ENCODE data around the gene FGF18. TPM values are rescaled to one million over a fixed set of nuclear protein-coding genes. Genes with fewer than 3 reads are reported as not detected.

The FGF18 gene
- total and polyA plus RNA-seq, 2 donors (not counting 3 experiments of a cell fraction or from before 2014, with no cell fraction given), result 0.04 to 0.27 TPM

GRCh38 chr5:171391996-171392577 is 27.4 kb upstream of the FGF18 start:
- TF ChIP-seq GATA2 (IDR thresholded peaks at IDR 0.05; ENCODE audit: insufficient read depth, insufficient read length, low read depth, low read length), result no peak
- TF ChIP-seq POLR2A (IDR thresholded peaks at IDR 0.05; ENCODE audit: low read depth, low read length), result no peak
- TF ChIP-seq EZH2 (IDR thresholded peaks at IDR 0.05; ENCODE audit: borderline replicate concordance, low read depth, low read length, severe bottlenecking), result no peak
- TF ChIP-seq, protein P1, sequence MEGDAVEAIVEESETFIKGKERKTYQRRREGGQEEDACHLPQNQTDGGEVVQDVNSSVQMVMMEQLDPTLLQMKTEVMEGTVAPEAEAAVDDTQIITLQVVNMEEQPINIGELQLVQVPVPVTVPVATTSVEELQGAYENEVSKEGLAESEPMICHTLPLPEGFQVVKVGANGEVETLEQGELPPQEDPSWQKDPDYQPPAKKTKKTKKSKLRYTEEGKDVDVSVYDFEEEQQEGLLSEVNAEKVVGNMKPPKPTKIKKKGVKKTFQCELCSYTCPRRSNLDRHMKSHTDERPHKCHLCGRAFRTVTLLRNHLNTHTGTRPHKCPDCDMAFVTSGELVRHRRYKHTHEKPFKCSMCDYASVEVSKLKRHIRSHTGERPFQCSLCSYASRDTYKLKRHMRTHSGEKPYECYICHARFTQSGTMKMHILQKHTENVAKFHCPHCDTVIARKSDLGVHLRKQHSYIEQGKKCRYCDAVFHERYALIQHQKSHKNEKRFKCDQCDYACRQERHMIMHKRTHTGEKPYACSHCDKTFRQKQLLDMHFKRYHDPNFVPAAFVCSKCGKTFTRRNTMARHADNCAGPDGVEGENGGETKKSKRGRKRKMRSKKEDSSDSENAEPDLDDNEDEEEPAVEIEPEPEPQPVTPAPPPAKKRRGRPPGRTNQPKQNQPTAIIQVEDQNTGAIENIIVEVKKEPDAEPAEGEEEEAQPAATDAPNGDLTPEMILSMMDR (IDR thresholded peaks at IDR 0.05; ENCODE audit: extremely low read depth in 1 of 2, insufficient read depth in 1 of 2, low read depth in 1 of 2, low read length in 2 of 2), result no peak
- no peak for TF ChIP-seq FOS (IDR thresholded peaks at IDR 0.05; ENCODE audit: borderline replicate concordance, insufficient read depth, low read length)
- TF ChIP-seq POLR2AphosphoS5 (IDR thresholded peaks at IDR 0.05; ENCODE audit: insufficient read depth, low read depth, low read length), result no peak
- no peak for TF ChIP-seq JUN (IDR thresholded peaks at IDR 0.05; ENCODE audit: borderline replicate concordance, insufficient read depth, insufficient read length, low read depth)
- TF ChIP-seq MYC (IDR thresholded peaks at IDR 0.05; ENCODE audit: low read depth, low read length), result no peak
- TF ChIP-seq, protein P2, sequence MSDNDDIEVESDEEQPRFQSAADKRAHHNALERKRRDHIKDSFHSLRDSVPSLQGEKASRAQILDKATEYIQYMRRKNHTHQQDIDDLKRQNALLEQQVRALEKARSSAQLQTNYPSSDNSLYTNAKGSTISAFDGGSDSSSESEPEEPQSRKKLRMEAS (IDR thresholded peaks at IDR 0.05; ENCODE audit: insufficient read depth, insufficient read length), result no peak
- H4K20me1 ChIP-seq (replicated peaks; ENCODE audit: control insufficient read depth, extremely low read depth, insufficient read depth, low read length), result peaks cover 39% of the 10 kb centered on the region
- FAIRE-seq (no peak), DNase-seq (ENCODE audit: low read depth, low spot score) (no peak)
- H3K4me3 ChIP-seq (replicated peaks in 1 of 3; ENCODE audit: insufficient read depth in 1 of 3, low read depth in 1 of 3, low read length in 3 of 3), result no peak overlapping the region
- ChIA-PET CTCF (interaction anchor here (1.3 kb wide), 1 partner anchor 185 kb away, joined by 3 read pairs; no protein-coding TSS in a partner anchor), POLR2A (interaction anchor here (0.7 kb wide), 1 partner anchor 77 kb away, joined by 4 read pairs; no protein-coding TSS in a partner anchor)
- H3K4me2 ChIP-seq (ENCODE audit: insufficient read depth, low read length), result no peak overlapping the region
- no peak overlapping the region for H3K9ac ChIP-seq (replicated peaks; ENCODE audit: extremely low read depth, insufficient read depth, low read length)
- dilution Hi-C loops (cut with MboI; ENCODE audit: extremely low pct_ligation_motif_present, low sequenced_read_pairs), result no loop called here
- H3K27ac ChIP-seq (ENCODE audit: insufficient read depth, low read depth, low read length), result no peak overlapping the region
- intact Hi-C loops (cut with micrococcal nuclease), result no loop called here
- H3K36me3 ChIP-seq (ENCODE audit: control insufficient read depth in 2 of 2, extremely low read depth in 1 of 2, insufficient read depth in 2 of 2, low read length in 2 of 2), result peaks cover 22 to 41% of the 10 kb centered on the region in 2 experiments
- BruUV-seq (replicated peaks), result no TSS peak
- H3K79me2 ChIP-seq (ENCODE audit: control insufficient read depth, insufficient read depth, low read length), result peaks cover 94% of the 10 kb centered on the region
- peaks cover 23% of the 10 kb centered on the region for H3K4me1 ChIP-seq (ENCODE audit: control insufficient read depth, extremely low read depth, insufficient read depth, low read length)
- no peaks in the 10 kb centered on the region for H3K9me1 ChIP-seq (replicated peaks; ENCODE audit: control insufficient read depth, extremely low read depth, insufficient read depth, low read length)
- H3K27me3 ChIP-seq (ENCODE audit: control insufficient read depth in 2 of 2, insufficient read depth in 2 of 2, low read length in 2 of 2), result no peaks in the 10 kb centered on the region
- H2AFZ ChIP-seq (ENCODE audit: low read depth, low read length), result no peak overlapping the region
- no peaks in the 10 kb centered on the region for H3K9me3 ChIP-seq (replicated peaks; ENCODE audit: control insufficient read depth, insufficient read depth, low read length)

Measured in endothelial cell of umbilical vein (primary cell).